Fibroblast of lung (primary cell): ENCODE data around the gene ASPHD2. TPM values are rescaled to one million over a fixed set of nuclear protein-coding genes. Genes with fewer than 3 reads are reported as not detected.

Experiments used
- DNase-seq, 2 donors: peaks; one replicate each; pipeline versions ENCODE4 v3.0.0 to v3.0.0-alpha.2; 2010; ENCODE audit warnings: low read depth in 2 of 2
- H2AFZ ChIP-seq: 2 replicates; pipeline ENCODE4 v1.5.1; 2012; ENCODE audit warnings: low read length, control low read depth, inconsistent platforms
- H3K27ac ChIP-seq: 2 replicates; pipeline ENCODE4 v1.5.1; 2011; ENCODE audit warnings: low read length, control low read depth; ENCODE audit not compliant: insufficient read depth
- H3K27me3 ChIP-seq: 2 replicates; pipeline ENCODE4 v1.5.1; 2011; ENCODE audit warnings: mild to moderate bottlenecking, low read length; ENCODE audit not compliant: control insufficient read depth, insufficient read depth
- H3K36me3 ChIP-seq: 2 replicates; pipeline ENCODE4 v1.5.1; 2011; ENCODE audit warnings: low read length; ENCODE audit not compliant: control insufficient read depth, insufficient read depth
- H3K4me1 ChIP-seq: 2 replicates; pipeline ENCODE4 v1.5.1; 2011; ENCODE audit warnings: low read length; ENCODE audit not compliant: control insufficient read depth, insufficient read depth; ENCODE audit errors: extremely low read depth
- H3K4me2 ChIP-seq: 2 replicates; pipeline ENCODE4 v1.5.1; 2011; ENCODE audit warnings: low read length, control low read depth; ENCODE audit not compliant: insufficient read depth; ENCODE audit errors: extremely low read depth
- H3K4me3 ChIP-seq, 4 experiments: fragments of 200-600 bp in 1 of 4; sonication (generic) in 1 of 4; replicated peaks in 1 of 4; 2 replicates each; pipeline ENCODE4 v1.5.1; 2011 to 2016; ENCODE audit warnings: low read length in 4 of 4, low read depth in 3 of 4, mild to moderate bottlenecking in 3 of 4, control low read depth in 2 of 4, inconsistent platforms in 1 of 4, mixed read lengths in 1 of 4; ENCODE audit not compliant: insufficient read depth in 1 of 4; ENCODE audit errors: control extremely low read depth in 1 of 4
- H3K79me2 ChIP-seq: 2 replicates; pipeline ENCODE4 v1.5.1; 2012; ENCODE audit warnings: mild to moderate bottlenecking, low read length, inconsistent platforms; ENCODE audit not compliant: control insufficient read depth, insufficient read depth
- H3K9ac ChIP-seq: 2 replicates; pipeline ENCODE4 v1.5.1; 2011; ENCODE audit warnings: mild to moderate bottlenecking, low read length, control low read depth; ENCODE audit not compliant: insufficient read depth
- H3K9me3 ChIP-seq: 2 replicates; pipeline ENCODE4 v1.5.1; 2012; ENCODE audit warnings: low read depth, low read length; ENCODE audit not compliant: control insufficient read depth, insufficient read depth
- H4K20me1 ChIP-seq: 2 replicates; pipeline ENCODE4 v1.5.1; 2011; ENCODE audit warnings: low read length; ENCODE audit not compliant: control insufficient read depth, insufficient read depth; ENCODE audit errors: extremely low read depth
- EZH2 ChIP-seq: IDR thresholded peaks from 2 replicates; pipeline ENCODE4 v1.5.1; 2012; ENCODE audit warnings: low read length, control low read depth, mild to moderate bottlenecking; ENCODE audit errors: missing control alignments
- polyA minus RNA-seq: library from RNA; depleted of rRNA, polyadenylated mRNA; stranded (reverse); fragments of >200 nt; gene quantifications from 2 replicates; pipeline ENCODE4 v1.2.3, GENCODE V29; 2011; ENCODE audit warnings: low replicate concordance
- polyA plus RNA-seq, 2 donors: library from polyadenylated mRNA; depleted of rRNA in 1 of 2; stranded (reverse) in 1 of 2; unstranded in 1 of 2; fragments of >200 nt; gene quantifications; 2 replicates each; pipeline ENCODE4 v1.2.1, GENCODE V29; 2011 to 2012; ENCODE audit warnings: missing spikeins in 1 of 2
- total RNA-seq: library from RNA; depleted of rRNA; stranded (reverse); fragments of >200 nt; gene quantifications from 2 replicates; pipeline ENCODE4 v1.2.1, GENCODE V29; 2014
- TF ChIP-seq, protein P1 (sequence below), 2 donors: IDR thresholded peaks in 1 of 2; conservative IDR thresholded peaks in 1 of 2; 1 replicate in 1 of 2; 2 replicates in 1 of 2; pipeline ENCODE4 v1.5.1; 2011 to 2012; ENCODE audit warnings: low read length in 2 of 2, control low read depth in 1 of 2, inconsistent platforms in 1 of 2, low read depth in 1 of 2, mild to moderate bottlenecking in 1 of 2

ASPHD2 gene, protein sequence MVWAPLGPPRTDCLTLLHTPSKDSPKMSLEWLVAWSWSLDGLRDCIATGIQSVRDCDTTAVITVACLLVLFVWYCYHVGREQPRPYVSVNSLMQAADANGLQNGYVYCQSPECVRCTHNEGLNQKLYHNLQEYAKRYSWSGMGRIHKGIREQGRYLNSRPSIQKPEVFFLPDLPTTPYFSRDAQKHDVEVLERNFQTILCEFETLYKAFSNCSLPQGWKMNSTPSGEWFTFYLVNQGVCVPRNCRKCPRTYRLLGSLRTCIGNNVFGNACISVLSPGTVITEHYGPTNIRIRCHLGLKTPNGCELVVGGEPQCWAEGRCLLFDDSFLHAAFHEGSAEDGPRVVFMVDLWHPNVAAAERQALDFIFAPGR
- total RNA-seq (1.5 and 1.7 TPM in 2 replicates), polyA plus RNA-seq (0.42 and 0.88 TPM in 2 replicates), polyA minus RNA-seq (0.16 and 1.7 TPM in 2 replicates)
- polyA plus RNA-seq (2012), result 0.50 and 1.2 TPM in 2 replicates

DNA sequence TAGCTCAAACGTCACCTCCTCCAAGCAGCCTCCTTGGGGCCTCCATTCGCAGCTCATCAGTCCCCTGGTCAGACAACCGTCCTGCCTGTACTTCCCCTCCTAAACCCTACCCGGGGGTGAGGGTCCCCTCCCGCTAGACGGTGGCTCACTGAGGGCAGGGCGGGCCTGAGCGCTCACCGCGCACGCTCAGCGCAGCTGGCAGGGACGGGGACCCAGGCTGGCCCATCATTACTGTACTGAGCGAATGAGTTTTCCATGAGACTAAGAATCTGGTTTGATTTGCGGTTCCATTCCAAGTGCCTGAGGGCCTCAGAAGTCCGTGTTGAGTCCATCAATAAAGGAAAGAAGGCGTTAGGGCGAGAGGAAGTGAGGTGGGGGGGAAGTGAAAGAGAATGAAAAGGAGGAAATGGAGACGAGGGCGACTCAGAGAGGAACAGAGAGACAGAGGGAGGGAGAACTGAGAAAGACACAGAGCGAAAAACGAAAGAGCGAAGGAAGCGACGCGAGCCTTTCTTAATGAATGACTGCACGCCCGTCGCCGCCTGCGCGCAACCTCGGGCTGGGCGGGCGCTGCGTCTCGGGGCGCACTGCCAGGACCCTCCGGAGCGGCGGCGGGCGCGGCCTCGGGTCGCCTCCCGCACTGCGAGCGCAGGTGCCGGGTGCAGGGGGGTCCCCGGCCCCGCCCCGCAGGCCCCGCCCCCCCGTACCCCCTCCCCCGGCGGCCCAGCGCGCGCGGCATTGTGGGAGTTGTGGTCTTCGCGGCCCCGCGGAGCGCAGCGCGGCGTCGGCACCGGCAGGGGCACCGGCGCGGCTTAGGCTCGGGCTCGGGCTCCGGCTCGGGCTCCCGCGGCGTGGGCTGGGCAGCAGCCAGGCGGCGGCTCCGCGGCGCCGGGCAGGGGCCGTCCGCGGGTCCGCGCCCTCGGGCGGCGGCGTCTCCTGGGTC lies at the start of gene ASPHD2:
Gene ASPHD2 (plus strand): TSS at position 746 of the 943 bp plus-strand sequence. CDS start 4,356 bp downstream, outside the sequence.
- Histone ChIP-seq H3K4me2 (peak within 1 kb of the TSS; percentile 88), H3K79me2 (no peaks in the 10 kb centered on the region), H3K4me3 (peak within 1 kb of the TSS; percentile 61 to 84 (median 74)), H4K20me1 (no peaks in the 10 kb centered on the region), H3K36me3 (no peaks in the 10 kb centered on the region), H2AFZ (peak within 1 kb of the TSS; percentile 63), H3K4me1 (no peaks in the 10 kb centered on the region), H3K27ac (peak within 1 kb of the TSS; percentile 56), H3K9ac (peak within 1 kb of the TSS; percentile 56), H3K27me3 (peaks cover 6% of the 10 kb centered on the region), H3K9me3 (no peaks in the 10 kb centered on the region)
- peak; percentile 61 to 66 for DNase-seq
- TF ChIP-seq, protein P1, sequence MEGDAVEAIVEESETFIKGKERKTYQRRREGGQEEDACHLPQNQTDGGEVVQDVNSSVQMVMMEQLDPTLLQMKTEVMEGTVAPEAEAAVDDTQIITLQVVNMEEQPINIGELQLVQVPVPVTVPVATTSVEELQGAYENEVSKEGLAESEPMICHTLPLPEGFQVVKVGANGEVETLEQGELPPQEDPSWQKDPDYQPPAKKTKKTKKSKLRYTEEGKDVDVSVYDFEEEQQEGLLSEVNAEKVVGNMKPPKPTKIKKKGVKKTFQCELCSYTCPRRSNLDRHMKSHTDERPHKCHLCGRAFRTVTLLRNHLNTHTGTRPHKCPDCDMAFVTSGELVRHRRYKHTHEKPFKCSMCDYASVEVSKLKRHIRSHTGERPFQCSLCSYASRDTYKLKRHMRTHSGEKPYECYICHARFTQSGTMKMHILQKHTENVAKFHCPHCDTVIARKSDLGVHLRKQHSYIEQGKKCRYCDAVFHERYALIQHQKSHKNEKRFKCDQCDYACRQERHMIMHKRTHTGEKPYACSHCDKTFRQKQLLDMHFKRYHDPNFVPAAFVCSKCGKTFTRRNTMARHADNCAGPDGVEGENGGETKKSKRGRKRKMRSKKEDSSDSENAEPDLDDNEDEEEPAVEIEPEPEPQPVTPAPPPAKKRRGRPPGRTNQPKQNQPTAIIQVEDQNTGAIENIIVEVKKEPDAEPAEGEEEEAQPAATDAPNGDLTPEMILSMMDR (conservative IDR thresholded peaks at IDR 0.05 in 1 of 2, IDR thresholded peaks at IDR 0.05 in 1 of 2; ENCODE audit: low read depth in 1 of 2, low read length in 2 of 2), result no peak

DNA sequence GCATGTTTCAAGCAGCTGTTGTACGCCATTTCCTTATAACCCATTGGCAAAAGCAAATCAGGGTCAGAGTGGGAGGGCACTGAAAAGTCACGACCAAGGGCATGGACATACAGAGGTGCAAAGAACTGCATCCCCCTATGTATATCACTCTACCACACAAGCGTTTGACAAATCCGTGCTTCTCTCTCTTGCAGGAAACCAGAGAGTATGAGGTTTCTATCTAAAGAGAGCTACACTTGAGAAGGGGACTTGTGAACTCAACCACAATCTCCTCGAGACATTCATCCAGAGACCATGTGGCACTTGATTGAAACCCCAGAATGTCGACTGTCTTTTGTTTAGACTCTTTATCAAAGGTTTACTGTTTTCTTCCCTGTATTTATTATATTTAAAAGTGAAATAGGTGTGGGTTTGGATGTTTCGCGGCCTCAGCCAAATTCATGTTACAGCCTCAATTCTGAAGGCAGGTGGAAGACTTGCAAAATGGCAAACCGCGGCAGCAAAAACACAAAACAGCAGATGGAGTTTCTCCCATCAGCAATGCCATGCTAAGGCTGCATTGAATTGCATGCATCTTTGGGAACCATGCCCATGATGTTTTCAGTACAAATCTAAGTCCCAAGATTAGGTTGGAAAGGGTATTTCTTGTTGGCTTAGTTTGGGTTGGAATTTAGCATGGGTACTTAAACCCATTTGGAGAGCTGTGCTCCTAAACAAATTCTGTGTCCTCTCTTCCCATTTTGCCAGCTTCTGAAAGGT lies 48.8 kb upstream of the ASPHD2 start:
- H3K9me3 ChIP-seq, result no peaks in the 10 kb centered on the region
- TF ChIP-seq, protein P1 (conservative IDR thresholded peaks at IDR 0.05 in 1 of 2, IDR thresholded peaks at IDR 0.05 in 1 of 2; ENCODE audit: low read depth in 1 of 2, low read length in 2 of 2), result no peak
- no peak for TF ChIP-seq EZH2
- no peak overlapping the region for H3K27ac ChIP-seq
- peaks cover 3% of the 10 kb centered on the region for H3K27me3 ChIP-seq
- H4K20me1 ChIP-seq, result no peaks in the 10 kb centered on the region
- H2AFZ ChIP-seq, result no peak overlapping the region
- no peaks in the 10 kb centered on the region for H3K79me2 ChIP-seq
- no peaks in the 10 kb centered on the region for H3K4me1 ChIP-seq
- H3K36me3 ChIP-seq, result no peaks in the 10 kb centered on the region
- no peak overlapping the region for H3K4me3 ChIP-seq
- H3K4me2 ChIP-seq, result no peak overlapping the region
- no peak for DNase-seq
- H3K9ac ChIP-seq, result no peak overlapping the region
